Bronchial epithelial cell (primary cell): ENCODE measurements around the gene ITPK1. TPM values are rescaled to one million over a fixed set of nuclear protein-coding genes. Genes with fewer than 3 reads are reported as not detected.

Source experiments
- DNase-seq: peaks from one replicate; pipeline ENCODE4 v3.0.0-alpha.2; 2010; ENCODE audit warnings: low read depth
- FAIRE-seq: peaks from 2 replicates; lab custom pipeline; 2011; peaks lifted over from hg19 to GRCh38; lab: Jason Lieb, UNC
- H3K27me3 ChIP-seq: 2 replicates; pipeline ENCODE4 v1.5.1; 2011; ENCODE audit warnings: low read length; ENCODE audit not compliant: control insufficient read depth, insufficient read depth
- H3K36me3 ChIP-seq: 2 replicates; pipeline ENCODE4 v1.5.1; 2011; ENCODE audit warnings: low read length; ENCODE audit not compliant: control insufficient read depth, insufficient read depth
- H3K4me3 ChIP-seq: 2 replicates; pipeline ENCODE4 v1.5.1; 2011; ENCODE audit warnings: mild to moderate bottlenecking, low read depth, low read length, control low read depth
- CTCF ChIP-seq: IDR thresholded peaks from 2 replicates; pipeline ENCODE4 v1.5.1; 2011; ENCODE audit warnings: mild to moderate bottlenecking, moderate library complexity, low read length, control low read depth, inconsistent platforms; ENCODE audit not compliant: insufficient read depth, severe bottlenecking
- total RNA-seq: library from RNA; depleted of rRNA; stranded (reverse); fragments of >200 nt; gene quantifications from 2 replicates; pipeline ENCODE4 v1.2.1, GENCODE V29; 2014

ITPK1 gene
- total RNA-seq, 1 donor from 2014 or later = 39.8 TPM

GRCh38 chr14:93092606-93093556 lies 22.8 kb downstream of the ITPK1 start:
- Histone ChIP-seq H3K27me3 (no peaks in the 10 kb centered on the region), H3K4me3 (no peak overlapping the region), H3K36me3 (no peaks in the 10 kb centered on the region)
- DNase-seq = peak; percentile 63
- peak; percentile 55 for FAIRE-seq
- no peak for TF ChIP-seq CTCF

GRCh38 chr14:93091666-93092065 lies 24.1 kb downstream of the ITPK1 start:
- H3K27me3 ChIP-seq = no peaks in the 10 kb centered on the region
- peaks cover 1% of the 10 kb centered on the region for H3K36me3 ChIP-seq
- no peak overlapping the region for H3K4me3 ChIP-seq
- FAIRE-seq (no peak), DNase-seq (no peak)
- no peak for TF ChIP-seq CTCF

GRCh38 chr14:93090826-93091555 lies 24.7 kb downstream of the ITPK1 start:
- no peak overlapping the region for H3K4me3 ChIP-seq
- TF ChIP-seq CTCF = no peak
- DNase-seq (no peak), FAIRE-seq (no peak)
- peaks cover 1% of the 10 kb centered on the region for H3K36me3 ChIP-seq
- H3K27me3 ChIP-seq = no peaks in the 10 kb centered on the region

- no peak overlapping the region for H3K4me3 ChIP-seq
- no peak for TF ChIP-seq CTCF
- H3K27me3 ChIP-seq = no peaks in the 10 kb centered on the region
- DNase-seq (no peak), FAIRE-seq (no peak)
- peaks cover 1% of the 10 kb centered on the region for H3K36me3 ChIP-seq
These were observed 26.0 kb downstream of the ITPK1 start for GRCh38 chr14:93089521-93090269.

- no peak for TF ChIP-seq CTCF
- FAIRE-seq = no peak
- DNase-seq = peak; percentile 15
- H3K36me3 ChIP-seq = peaks cover 1% of the 10 kb centered on the region
- no peaks in the 10 kb centered on the region for H3K27me3 ChIP-seq
- H3K4me3 ChIP-seq = no peak overlapping the region
These were observed 29.2 kb downstream of the ITPK1 start for GRCh38 chr14:93086441-93087055.
